SK-N-MC (cell line): ENCODE measurements around the gene PPP1R13L.

Source experiments
- DNase-seq: peaks from one replicate; pipeline ENCODE4 v3.0.0-alpha.2; 2011; ENCODE audit warnings: low read depth, low spot score
- H3K27ac ChIP-seq: fragments of 200-600 bp; sonication (generic); 2 replicates; pipeline ENCODE4 v1.5.1; 2016; ENCODE audit warnings: mixed run types
- H3K36me3 ChIP-seq: fragments of 200-600 bp; sonication (generic); 2 replicates; pipeline ENCODE4 v1.6.1; 2017; ENCODE audit warnings: antibody characterized with exemption, low read length, mixed read lengths; ENCODE audit not compliant: insufficient read depth
- H3K4me3 ChIP-seq: fragments of 200-600 bp; sonication (generic); 2 replicates; pipeline ENCODE4 v1.5.1; 2016
- H3K9ac ChIP-seq: fragments of 200-600 bp; sonication (generic); 2 replicates; pipeline ENCODE4 v1.8.0; 2017; ENCODE audit warnings: mixed run types, mixed read lengths; ENCODE audit not compliant: insufficient read length
- H3K9me3 ChIP-seq: fragments of 200-600 bp; sonication (generic); 2 replicates; pipeline ENCODE4 v1.6.1; 2017; ENCODE audit warnings: low read depth, mild to moderate bottlenecking, antibody characterized with exemption, low read length, moderate library complexity, mixed read lengths
- EZH2 ChIP-seq: fragments of 200-600 bp; sonication (generic); IDR thresholded peaks from one replicate; pipeline ENCODE4 v1.6.1; 2017; ENCODE audit warnings: antibody characterized with exemption
- FOXP2 ChIP-seq: optimal IDR thresholded peaks from 2 replicates; pipeline ENCODE3; 2011; ENCODE audit warnings: mild to moderate bottlenecking, moderate library complexity; ENCODE audit not compliant: insufficient read depth; ENCODE audit errors: extremely low read length, control extremely low read depth
- POLR2AphosphoS5 ChIP-seq: IDR thresholded peaks from 2 replicates; pipeline ENCODE4 v1.6.1; 2012; ENCODE audit warnings: mild to moderate bottlenecking, low read depth, low read length, borderline replicate concordance

Gene PPP1R13L

DNA sequence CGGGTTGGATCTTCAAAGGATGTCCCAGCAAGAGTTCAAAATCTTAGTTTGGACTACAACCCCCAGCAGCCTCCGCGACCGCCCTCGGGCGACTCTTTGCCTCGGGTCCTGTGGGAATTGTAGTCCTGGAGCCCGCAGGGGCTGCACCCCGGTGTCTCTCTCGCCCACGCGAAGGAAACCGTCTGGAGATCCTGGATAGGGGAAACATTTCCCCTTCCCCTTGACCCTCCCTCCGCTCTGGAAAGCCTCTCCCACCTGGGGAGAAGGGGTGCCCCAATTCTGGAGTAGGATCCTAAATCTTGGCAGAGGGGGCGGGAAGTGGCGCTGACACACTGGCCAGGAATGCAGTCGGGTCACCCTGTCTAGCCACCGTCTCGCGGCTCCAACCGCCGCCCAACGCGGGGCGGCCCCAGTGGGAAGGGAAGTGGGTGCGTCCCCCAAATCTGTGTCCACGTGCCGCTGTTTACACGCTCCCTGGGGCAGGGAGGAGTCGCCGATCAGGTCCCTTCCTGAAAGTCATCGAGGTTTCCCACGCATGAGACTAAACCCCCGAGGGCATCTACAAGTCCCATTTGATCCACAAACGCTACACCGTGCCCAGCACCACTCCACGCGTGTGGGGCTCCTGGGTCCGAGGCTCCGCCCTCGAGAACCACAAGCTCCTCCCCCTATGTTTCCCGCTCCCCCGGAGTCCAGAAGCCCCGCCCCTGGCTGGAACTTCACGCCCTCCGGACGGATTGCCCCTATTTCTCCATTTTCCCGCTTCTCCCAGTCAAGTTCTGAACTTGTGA, 761 bp upstream of the PPP1R13L start:
- peak overlapping the region; percentile 98 for H3K27ac ChIP-seq

DNA sequence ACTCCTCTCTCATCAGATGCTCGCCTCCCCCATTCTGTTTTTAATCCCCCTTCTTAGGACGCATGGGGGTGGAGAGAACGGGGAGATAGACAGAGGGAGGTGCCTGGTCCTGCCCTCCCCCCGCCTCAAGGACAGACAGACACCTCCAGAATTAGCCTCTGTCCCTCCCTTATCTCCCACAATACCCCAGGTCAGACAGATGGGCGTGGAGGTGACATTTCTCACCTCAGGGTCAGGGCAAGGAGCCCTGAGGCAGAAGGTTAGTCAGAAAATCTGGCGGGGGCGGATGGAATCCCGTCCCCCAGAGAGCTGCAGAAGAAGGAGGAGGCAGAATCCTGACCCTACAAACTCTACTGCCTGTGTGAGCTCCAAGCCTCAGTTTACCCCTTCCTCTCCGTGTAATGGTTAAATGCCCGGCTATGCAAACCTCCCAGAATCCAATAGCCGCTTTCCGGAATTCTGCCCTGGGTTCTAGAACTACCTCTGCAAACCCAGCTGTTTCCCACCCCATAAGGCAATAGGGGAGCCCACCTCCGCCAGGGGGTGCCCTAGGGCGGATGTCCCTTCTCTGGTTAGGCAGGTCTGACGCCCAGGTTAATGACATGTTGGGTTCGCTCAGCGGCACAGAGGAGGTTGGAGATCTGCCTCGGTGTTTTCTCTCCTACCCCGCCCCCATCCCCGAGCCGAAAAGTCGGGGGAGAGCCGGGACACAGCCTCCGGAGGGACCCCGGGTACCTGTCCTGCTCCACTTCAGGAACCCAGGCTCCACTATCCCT, 900 bp downstream of the PPP1R13L start:
- no peaks in the 10 kb centered on the region for H3K9me3 ChIP-seq
- TF ChIP-seq FOXP2: no peak
- no peak for TF ChIP-seq POLR2AphosphoS5
- no peak for TF ChIP-seq EZH2
- H3K9ac ChIP-seq: no peak overlapping the region
- DNase-seq: no peak
- H3K36me3 ChIP-seq: no peaks in the 10 kb centered on the region
- no peak overlapping the region for H3K27ac ChIP-seq
- no peak overlapping the region for H3K4me3 ChIP-seq

More for the DNA sequence above, 761 bp upstream of the PPP1R13L start:
- DNase-seq: no peak
- H3K9ac ChIP-seq: peak overlapping the region; percentile 97
- H3K36me3 ChIP-seq: no peaks in the 10 kb centered on the region
- TF ChIP-seq FOXP2 (no peak), POLR2AphosphoS5 (peak; percentile 68; the same call in 1 of the 2 replicates), EZH2 (no peak)
- H3K4me3 ChIP-seq: peak overlapping the region; percentile 87
- no peaks in the 10 kb centered on the region for H3K9me3 ChIP-seq

DNA sequence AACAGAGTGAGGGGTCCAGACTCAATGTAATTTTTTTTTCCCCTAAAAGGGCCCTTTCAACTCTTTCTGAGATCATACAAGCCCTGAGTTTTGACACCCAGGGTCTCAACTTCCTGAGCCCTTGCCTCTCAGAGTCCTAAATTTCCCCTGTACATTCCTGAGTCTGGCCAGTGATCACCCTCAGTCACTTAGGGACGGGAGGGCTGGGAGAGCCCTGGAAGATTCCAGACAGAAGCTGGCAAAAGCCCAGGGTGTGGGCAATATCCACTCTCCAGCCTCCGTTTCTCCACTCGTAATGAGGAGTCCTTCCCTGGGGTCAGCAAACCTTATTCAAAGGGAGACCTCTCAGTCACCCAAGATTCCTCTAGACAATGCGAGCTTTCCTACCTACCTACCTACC, 1.6 kb downstream of the PPP1R13L start:
- H3K27ac ChIP-seq: no peak overlapping the region
- TF ChIP-seq FOXP2 (no peak), EZH2 (no peak), POLR2AphosphoS5 (no peak)
- no peak overlapping the region for H3K9ac ChIP-seq
- no peaks in the 10 kb centered on the region for H3K9me3 ChIP-seq
- no peak for DNase-seq
- H3K4me3 ChIP-seq: no peak overlapping the region
- H3K36me3 ChIP-seq: no peaks in the 10 kb centered on the region

DNA sequence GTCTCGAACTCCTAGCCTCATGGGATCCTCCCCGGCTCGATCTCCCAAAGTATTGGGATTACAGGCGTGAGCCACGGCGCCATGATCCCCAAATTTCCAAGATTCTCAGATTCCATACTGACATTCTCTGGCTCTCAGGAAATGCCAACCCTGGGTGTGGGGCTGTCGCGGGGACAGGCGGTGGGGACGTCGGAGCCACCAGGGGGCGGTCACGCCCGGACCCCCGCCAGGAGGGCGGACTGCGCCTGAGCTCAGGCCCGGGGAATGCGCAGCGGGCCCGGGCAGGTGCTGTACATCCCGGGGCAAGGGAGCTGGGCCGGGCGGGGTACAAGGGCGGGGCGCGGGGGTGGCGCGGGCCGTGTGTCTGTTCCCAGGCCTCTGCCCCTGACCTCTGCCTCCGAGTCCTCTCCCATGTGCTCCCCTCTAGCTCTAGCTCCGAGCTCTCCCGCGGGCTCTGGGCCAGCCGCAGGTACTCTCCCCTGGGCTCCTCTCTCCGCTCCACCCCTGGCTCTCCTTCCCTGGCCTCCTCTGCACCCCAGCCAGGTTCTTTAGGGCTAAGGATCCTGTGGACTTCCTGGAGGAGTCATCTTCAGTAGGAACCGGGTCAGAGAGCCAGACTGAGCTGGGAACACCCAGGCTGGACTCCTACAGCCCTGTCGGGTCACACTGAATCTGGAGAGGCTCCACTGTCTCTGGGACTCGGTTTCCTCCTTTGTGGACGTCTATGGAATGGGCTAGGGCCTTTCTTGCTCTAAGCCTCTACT, 2.4 kb downstream of the PPP1R13L start:
- no peak for DNase-seq
- Histone ChIP-seq H3K4me3 (no peak overlapping the region), H3K27ac (no peak overlapping the region), H3K36me3 (no peaks in the 10 kb centered on the region), H3K9ac (no peak overlapping the region), H3K9me3 (no peaks in the 10 kb centered on the region)
- TF ChIP-seq POLR2AphosphoS5: no peak
- TF ChIP-seq FOXP2: no peak
- no peak for TF ChIP-seq EZH2

DNA sequence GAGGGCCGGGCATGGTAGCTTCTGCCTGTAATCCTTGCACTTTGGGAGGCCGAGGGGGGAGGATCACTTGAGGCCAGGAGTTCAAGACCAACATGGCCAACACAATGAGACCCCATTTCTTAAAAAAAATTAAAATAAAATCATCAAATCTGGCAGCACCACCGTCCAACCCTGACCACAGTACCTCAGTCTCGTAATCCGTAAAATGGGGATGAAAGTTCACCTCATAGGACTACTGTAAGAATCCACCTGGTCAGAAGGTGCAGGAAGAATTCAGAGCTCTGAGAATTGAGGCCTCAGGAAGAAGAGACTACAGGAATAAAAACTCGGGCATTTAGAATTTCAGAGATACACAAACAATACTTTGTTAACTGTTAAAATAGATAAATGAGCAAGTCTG, 3.1 kb downstream of the PPP1R13L start:
- Histone ChIP-seq H3K4me3 (no peak overlapping the region), H3K9ac (no peak overlapping the region)
- TF ChIP-seq EZH2: no peak
- no peak for TF ChIP-seq POLR2AphosphoS5
- TF ChIP-seq FOXP2: no peak

DNA sequence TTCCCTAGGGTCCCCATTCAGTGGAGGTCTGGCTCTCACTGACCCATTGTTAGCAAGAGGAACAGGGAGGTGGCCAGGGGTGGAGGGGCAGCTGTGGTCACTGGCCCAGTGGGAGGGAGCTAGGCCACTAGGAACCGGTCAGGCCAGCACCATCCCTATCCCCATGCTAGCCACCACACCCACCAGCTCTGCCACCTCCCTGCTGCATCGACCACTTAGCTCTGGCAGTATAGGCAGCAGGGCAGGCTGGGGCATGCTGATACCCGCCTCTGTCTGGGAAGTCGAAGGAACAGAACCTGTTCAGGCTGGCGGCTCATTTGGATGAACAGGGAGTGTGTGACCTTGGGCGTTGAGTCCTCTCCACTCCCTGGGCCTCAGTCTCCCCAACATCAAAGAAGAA, 4.7 kb downstream of the PPP1R13L start:
- TF ChIP-seq POLR2AphosphoS5 (no peak), EZH2 (no peak), FOXP2 (no peak)
- Histone ChIP-seq H3K36me3 (no peaks in the 10 kb centered on the region), H3K9me3 (no peaks in the 10 kb centered on the region), H3K9ac (no peak overlapping the region), H3K4me3 (no peak overlapping the region), H3K27ac (no peak overlapping the region)
- no peak for DNase-seq

More for the DNA sequence above, 3.1 kb downstream of the PPP1R13L start:
- H3K9me3 ChIP-seq: no peaks in the 10 kb centered on the region
- H3K27ac ChIP-seq: no peak overlapping the region
- DNase-seq: no peak
- no peaks in the 10 kb centered on the region for H3K36me3 ChIP-seq

DNA sequence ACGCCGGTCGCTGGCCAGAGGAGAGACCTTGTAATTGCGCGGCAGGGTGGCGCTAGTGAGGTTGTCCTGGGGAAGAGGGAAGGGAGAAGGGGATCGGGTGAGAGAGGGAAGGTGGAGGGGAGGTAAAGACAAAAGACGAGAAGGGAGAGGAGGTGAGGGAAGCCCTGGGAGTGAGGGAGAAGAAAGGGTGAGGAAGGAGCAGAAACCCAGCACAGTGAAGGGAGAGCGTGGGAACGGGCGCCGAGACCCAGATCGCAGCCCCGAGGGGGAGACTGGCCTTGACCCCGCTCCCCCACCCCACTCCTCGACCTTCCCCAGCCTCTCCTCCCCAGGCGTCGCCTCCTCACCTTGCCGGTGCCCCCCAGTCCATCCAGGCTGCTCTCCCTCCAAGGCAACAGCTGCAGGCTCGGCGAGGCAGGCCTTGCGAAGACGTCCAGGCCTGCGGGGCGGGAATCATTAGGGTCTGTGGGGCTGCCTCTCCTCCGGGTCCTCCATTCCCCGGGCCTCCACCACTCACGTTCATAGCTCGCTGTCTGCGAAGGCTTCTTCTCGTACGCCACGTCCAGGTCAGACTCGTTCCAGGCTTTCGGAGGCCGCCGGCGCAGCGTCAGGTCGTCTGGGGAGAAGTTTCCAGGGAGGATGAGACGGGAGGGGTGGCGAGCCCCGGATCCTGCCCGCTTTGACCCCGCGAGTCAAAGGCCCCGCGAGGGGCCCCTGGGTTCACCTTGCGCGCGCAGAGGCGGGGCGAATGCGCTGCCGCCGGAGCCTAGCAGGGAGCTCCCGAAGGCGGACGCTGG, 8.8 kb downstream of the PPP1R13L start:
- Histone ChIP-seq H3K36me3 (no peaks in the 10 kb centered on the region), H3K9me3 (no peaks in the 10 kb centered on the region), H3K4me3 (no peak overlapping the region), H3K27ac (no peak overlapping the region), H3K9ac (no peak overlapping the region)
- TF ChIP-seq POLR2AphosphoS5 (no peak), FOXP2 (no peak), EZH2 (no peak)
- DNase-seq: no peak
